Measurements from ENCODE around the gene CDH11. TPM values are rescaled to one million over a fixed set of nuclear protein-coding genes. Genes with fewer than 3 reads are reported as not detected.

The CDH11 gene
- total and polyA plus RNA-seq, 2 of the 4 experiments (the other 2 are of a cell fraction), result 266 to 601 TPM

DNA sequence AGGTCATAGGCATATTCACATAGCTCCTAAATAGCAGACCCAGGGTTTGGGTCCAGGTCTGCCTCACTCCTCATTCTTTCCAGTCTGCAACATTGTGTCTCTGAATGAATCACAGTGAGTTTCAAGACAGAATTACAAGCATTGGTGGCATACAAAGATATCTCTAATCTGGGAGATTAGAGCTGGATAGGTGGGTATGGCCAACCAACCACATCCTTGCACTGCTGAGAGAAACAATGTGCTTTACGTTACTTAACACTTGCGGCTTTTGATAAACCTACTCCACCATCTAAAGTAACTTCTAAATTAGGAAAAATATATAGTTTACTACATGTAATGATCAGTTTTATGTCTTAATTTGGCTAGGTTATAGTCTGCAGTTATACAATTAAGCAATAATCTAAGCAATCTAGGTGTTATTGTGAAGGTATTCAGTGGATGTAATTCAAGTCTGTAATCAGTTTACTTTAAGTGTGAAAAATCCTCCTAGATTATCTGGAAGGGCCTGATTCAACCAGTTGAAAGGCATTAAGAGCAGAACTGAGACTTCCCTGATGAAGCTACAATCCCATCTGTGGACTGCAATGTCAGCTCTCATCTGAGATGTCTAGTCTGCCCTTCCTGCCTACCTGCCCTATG is 26.7 kb downstream of the CDH11 start:
- no peak overlapping the region for H3K14ac ChIP-seq (replicated peaks; ENCODE audit: low read depth, low read length)
- no peak overlapping the region for H2AK9ac ChIP-seq (replicated peaks; ENCODE audit: low read depth, low read length, poor library complexity)
- H3K79me1 ChIP-seq (ENCODE audit: low read depth in 1 of 2, low read length in 2 of 2), result peaks cover 43 to 58% of the 10 kb centered on the region in 2 experiments
- H2BK20ac ChIP-seq (ENCODE audit: low read depth, low read length), result no peak overlapping the region
- ChIA-PET POLR2A (ENCODE audit: unreplicated experiment) (interaction anchor here (0.6 kb wide), 1 partner anchor 23 kb away, joined by 3 read pairs; no protein-coding TSS in a partner anchor), CTCF (interaction anchor here (0.6 kb wide), 1 partner anchor 213 kb away, joined by 12 read pairs; no protein-coding TSS in a partner anchor)
- H3K9ac ChIP-seq (ENCODE audit: low read depth, low read length), result no peak overlapping the region
- no peak for ATAC-seq (ENCODE audit: low read depth)
- WGBS, 2 experiments (ENCODE audit: extremely low coverage in 2 of 2, insufficient read length in 1 of 2), result no CpG with 5 or more reads among the region's 2 CpGs
- no peak overlapping the region for H3K27ac ChIP-seq (ENCODE audit: insufficient read depth, low read length)
- H2BK120ac ChIP-seq (ENCODE audit: low read depth, low read length), result no peak overlapping the region
- H3K9me3 ChIP-seq (ENCODE audit: control insufficient read depth, insufficient read depth, low read length), result no peaks in the 10 kb centered on the region
- no peak overlapping the region for H4K91ac ChIP-seq (ENCODE audit: insufficient read depth, low read depth, low read length)
- no peak overlapping the region for H3K56ac ChIP-seq (ENCODE audit: extremely low read depth, insufficient read depth, low read length)
- no peak overlapping the region for H2BK15ac ChIP-seq (ENCODE audit: low read depth, low read length)
- no peak overlapping the region for H3K4ac ChIP-seq (ENCODE audit: low read depth, low read length)
- BruUV-seq (replicated peaks), result no TSS peak
- no peak overlapping the region for H3K4me2 ChIP-seq (ENCODE audit: low read depth, low read length)
- no peak overlapping the region for H3K4me3 ChIP-seq (ENCODE audit: insufficient read depth, low read depth, low read length)
- TF ChIP-seq RAD21 (IDR thresholded peaks at IDR 0.05; ENCODE audit: low read length) (no peak), BHLHE40 (IDR thresholded peaks at IDR 0.05; ENCODE audit: low read depth, low read length) (no peak), POLR2A (IDR thresholded peaks at IDR 0.05; ENCODE audit: low read depth, low read length) (no peak), RCOR1 (IDR thresholded peaks at IDR 0.05; ENCODE audit: insufficient replicate concordance, low read length) (no peak), NFE2L2 (IDR thresholded peaks at IDR 0.05; ENCODE audit: low read depth, low read length) (no peak), MAZ (IDR thresholded peaks at IDR 0.05; ENCODE audit: borderline replicate concordance, low read depth, low read length) (no peak), MAFK (IDR thresholded peaks at IDR 0.05; ENCODE audit: low read depth, low read length) (no peak), CHD1 (IDR thresholded peaks at IDR 0.05; ENCODE audit: low read depth, low read length) (no peak), CEBPB (IDR thresholded peaks at IDR 0.05; ENCODE audit: low read depth, low read length) (no peak), MXI1 (IDR thresholded peaks at IDR 0.05; ENCODE audit: borderline replicate concordance, low read depth, low read length) (no peak), SMC3 (IDR thresholded peaks at IDR 0.05; ENCODE audit: low read depth, low read length) (no peak), RFX5 (IDR thresholded peaks at IDR 0.05; ENCODE audit: low read depth, low read length) (no peak), FOS (IDR thresholded peaks at IDR 0.05; ENCODE audit: low read depth, low read length) (no peak)
- TF ChIP-seq, protein P1, sequence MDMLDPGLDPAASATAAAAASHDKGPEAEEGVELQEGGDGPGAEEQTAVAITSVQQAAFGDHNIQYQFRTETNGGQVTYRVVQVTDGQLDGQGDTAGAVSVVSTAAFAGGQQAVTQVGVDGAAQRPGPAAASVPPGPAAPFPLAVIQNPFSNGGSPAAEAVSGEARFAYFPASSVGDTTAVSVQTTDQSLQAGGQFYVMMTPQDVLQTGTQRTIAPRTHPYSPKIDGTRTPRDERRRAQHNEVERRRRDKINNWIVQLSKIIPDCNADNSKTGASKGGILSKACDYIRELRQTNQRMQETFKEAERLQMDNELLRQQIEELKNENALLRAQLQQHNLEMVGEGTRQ (IDR thresholded peaks at IDR 0.05; ENCODE audit: low read depth, low read length), result no peak
- TF ChIP-seq, protein P2, sequence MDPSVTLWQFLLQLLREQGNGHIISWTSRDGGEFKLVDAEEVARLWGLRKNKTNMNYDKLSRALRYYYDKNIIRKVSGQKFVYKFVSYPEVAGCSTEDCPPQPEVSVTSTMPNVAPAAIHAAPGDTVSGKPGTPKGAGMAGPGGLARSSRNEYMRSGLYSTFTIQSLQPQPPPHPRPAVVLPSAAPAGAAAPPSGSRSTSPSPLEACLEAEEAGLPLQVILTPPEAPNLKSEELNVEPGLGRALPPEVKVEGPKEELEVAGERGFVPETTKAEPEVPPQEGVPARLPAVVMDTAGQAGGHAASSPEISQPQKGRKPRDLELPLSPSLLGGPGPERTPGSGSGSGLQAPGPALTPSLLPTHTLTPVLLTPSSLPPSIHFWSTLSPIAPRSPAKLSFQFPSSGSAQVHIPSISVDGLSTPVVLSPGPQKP (IDR thresholded peaks at IDR 0.05; ENCODE audit: borderline replicate concordance, low read depth, low read length), result no peak
- TF ChIP-seq, protein P3, sequence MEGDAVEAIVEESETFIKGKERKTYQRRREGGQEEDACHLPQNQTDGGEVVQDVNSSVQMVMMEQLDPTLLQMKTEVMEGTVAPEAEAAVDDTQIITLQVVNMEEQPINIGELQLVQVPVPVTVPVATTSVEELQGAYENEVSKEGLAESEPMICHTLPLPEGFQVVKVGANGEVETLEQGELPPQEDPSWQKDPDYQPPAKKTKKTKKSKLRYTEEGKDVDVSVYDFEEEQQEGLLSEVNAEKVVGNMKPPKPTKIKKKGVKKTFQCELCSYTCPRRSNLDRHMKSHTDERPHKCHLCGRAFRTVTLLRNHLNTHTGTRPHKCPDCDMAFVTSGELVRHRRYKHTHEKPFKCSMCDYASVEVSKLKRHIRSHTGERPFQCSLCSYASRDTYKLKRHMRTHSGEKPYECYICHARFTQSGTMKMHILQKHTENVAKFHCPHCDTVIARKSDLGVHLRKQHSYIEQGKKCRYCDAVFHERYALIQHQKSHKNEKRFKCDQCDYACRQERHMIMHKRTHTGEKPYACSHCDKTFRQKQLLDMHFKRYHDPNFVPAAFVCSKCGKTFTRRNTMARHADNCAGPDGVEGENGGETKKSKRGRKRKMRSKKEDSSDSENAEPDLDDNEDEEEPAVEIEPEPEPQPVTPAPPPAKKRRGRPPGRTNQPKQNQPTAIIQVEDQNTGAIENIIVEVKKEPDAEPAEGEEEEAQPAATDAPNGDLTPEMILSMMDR (conservative IDR thresholded peaks at IDR 0.05; ENCODE audit: low read depth, low read length), result no peak
- no peak overlapping the region for H4K8ac ChIP-seq (ENCODE audit: low read depth in 2 of 2, low read length in 2 of 2)
- H2BK5ac ChIP-seq (ENCODE audit: low read depth, low read length, poor library complexity, severe bottlenecking), result no peak overlapping the region
- peaks cover 60% of the 10 kb centered on the region for H4K20me1 ChIP-seq (ENCODE audit: insufficient read depth, low read length)
- no peak for DNase-seq
- no peak overlapping the region for H3K23ac ChIP-seq (ENCODE audit: low read depth, low read length)
- no peak overlapping the region for H4K5ac ChIP-seq (ENCODE audit: low read depth, low read length)
- H3K4me1 ChIP-seq (ENCODE audit: control insufficient read depth, insufficient read depth, low read length), result peaks cover 3% of the 10 kb centered on the region; the same call in 1 of the 2 replicates
- intact Hi-C loops (cut with micrococcal nuclease) (no loop called here), dilution Hi-C loops (cut with HindIII; ENCODE audit: low sequenced_read_pairs, unreplicated experiment) (no loop called here), in situ Hi-C loops (cut with MboI; ENCODE audit: low sequenced_read_pairs) (no loop called here)
- no peaks in the 10 kb centered on the region for H3K27me3 ChIP-seq (ENCODE audit: control insufficient read depth, insufficient read depth, low read length)
- H2AK5ac ChIP-seq (ENCODE audit: low read depth, low read length), result no peak overlapping the region
- H2AFZ ChIP-seq (replicated peaks; ENCODE audit: low read length, poor library complexity), result no peak overlapping the region
- H3K9me1 ChIP-seq (ENCODE audit: insufficient read depth, low read length), result no peaks in the 10 kb centered on the region
- H3K18ac ChIP-seq (ENCODE audit: low read depth, low read length), result no peak overlapping the region
- peaks cover 18% of the 10 kb centered on the region for H3K36me3 ChIP-seq (ENCODE audit: control insufficient read depth, insufficient read depth, low read length)
